IMR-90 (cell line): ENCODE measurements around the gene DUXB. TPM values are rescaled to one million over a fixed set of nuclear protein-coding genes. Genes with fewer than 3 reads are reported as not detected.

Experiments used
- ATAC-seq: fragments of 200-7000 bp; cut with Tn5 transposase; 2 replicates; pipeline ENCODE4 v1.9.1; 2020; ENCODE audit warnings: low read depth, mild to moderate bottlenecking, moderate library complexity
- BruUV-seq: library from RNA; stranded (reverse); fragments of 400-500 nt; replicated peaks from 2 replicates; lab custom pipeline; 2021; lab: Mats Ljungman, UMichigan
- CTCF ChIA-PET: fragments of 300-600 bp; formaldehyde crosslinking; extraction: SDS; loops from one replicate; lab custom pipeline; 2021; ENCODE audit warnings: antibody characterized with exemption; lab: Yijun Ruan, JAX
- POLR2A ChIA-PET: fragments of 300-600 bp; sonication (Branson Sonifier 250); formaldehyde crosslinking; loops from one replicate; lab custom pipeline; 2022; ENCODE audit warnings: antibody characterized with exemption; ENCODE audit not compliant: unreplicated experiment; lab: Charles Lee
- DNase-seq: peaks from one replicate; pipeline ENCODE4 v3.0.0; 2013
- H2AFZ ChIP-seq: replicated peaks from 2 replicates; pipeline ENCODE3; 2013; ENCODE audit warnings: low read length, mild to moderate bottlenecking; ENCODE audit not compliant: poor library complexity
- H2AK5ac ChIP-seq: 2 replicates; pipeline ENCODE4 v1.6.1; 2013; ENCODE audit warnings: low read depth, low read length, inconsistent platforms
- H2AK9ac ChIP-seq: replicated peaks from 2 replicates; pipeline ENCODE3; 2013; ENCODE audit warnings: mild to moderate bottlenecking, low read depth, low read length, moderate library complexity; ENCODE audit not compliant: poor library complexity
- H2BK120ac ChIP-seq: 2 replicates; pipeline ENCODE4 v1.6.1; 2013; ENCODE audit warnings: low read depth, low read length, inconsistent platforms
- H2BK15ac ChIP-seq: 3 replicates; pipeline ENCODE4 v1.6.1; 2013; ENCODE audit warnings: low read depth, low read length, inconsistent platforms
- H2BK20ac ChIP-seq: 2 replicates; pipeline ENCODE4 v1.6.1; 2013; ENCODE audit warnings: low read depth, mild to moderate bottlenecking, inconsistent platforms, low read length, moderate library complexity
- H2BK5ac ChIP-seq: 2 replicates; pipeline ENCODE4 v1.6.1; 2013; ENCODE audit warnings: mild to moderate bottlenecking, low read depth, low read length, inconsistent platforms; ENCODE audit not compliant: poor library complexity, severe bottlenecking
- H3K14ac ChIP-seq: replicated peaks from 2 replicates; pipeline ENCODE4 v1.6.1; 2013; ENCODE audit warnings: low read depth, low read length, inconsistent platforms
- H3K18ac ChIP-seq: 2 replicates; pipeline ENCODE4 v1.6.1; 2013; ENCODE audit warnings: low read depth, low read length, control low read depth
- H3K23ac ChIP-seq: 2 replicates; pipeline ENCODE4 v1.6.1; 2013; ENCODE audit warnings: low read depth, low read length, inconsistent platforms
- H3K27ac ChIP-seq: 2 replicates; pipeline ENCODE4 v1.5.1; 2013; ENCODE audit warnings: mild to moderate bottlenecking, control low read depth, low read length; ENCODE audit not compliant: insufficient read depth
- H3K27me3 ChIP-seq: 2 replicates; pipeline ENCODE4 v1.6.1; 2013; ENCODE audit warnings: low read length; ENCODE audit not compliant: control insufficient read depth, insufficient read depth
- H3K36me3 ChIP-seq: 2 replicates; pipeline ENCODE4 v1.6.1; 2013; ENCODE audit warnings: low read length, mixed read lengths; ENCODE audit not compliant: control insufficient read depth, insufficient read depth
- H3K4ac ChIP-seq: 2 replicates; pipeline ENCODE4 v1.6.1; 2013; ENCODE audit warnings: low read depth, low read length, inconsistent platforms
- H3K4me1 ChIP-seq: 2 replicates; pipeline ENCODE4 v1.6.1; 2013; ENCODE audit warnings: low read length, mixed read lengths; ENCODE audit not compliant: control insufficient read depth, insufficient read depth
- H3K4me2 ChIP-seq: 2 replicates; pipeline ENCODE4 v1.6.1; 2013; ENCODE audit warnings: low read depth, mild to moderate bottlenecking, control low read depth, low read length, moderate library complexity
- H3K4me3 ChIP-seq: 2 replicates; pipeline ENCODE4 v1.5.1; 2013; ENCODE audit warnings: low read depth, mild to moderate bottlenecking, control low read depth, low read length, moderate library complexity; ENCODE audit not compliant: insufficient read depth
- H3K56ac ChIP-seq: 2 replicates; pipeline ENCODE4 v1.6.1; 2013; ENCODE audit warnings: low read length, inconsistent platforms; ENCODE audit not compliant: insufficient read depth; ENCODE audit errors: extremely low read depth
- H3K79me1 ChIP-seq, 2 experiments: 2 replicates each; pipeline ENCODE4 v1.6.1; 2013; ENCODE audit warnings: low read length in 2 of 2, inconsistent platforms in 1 of 2, low read depth in 1 of 2
- H3K9ac ChIP-seq: 2 replicates; pipeline ENCODE4 v1.6.1; 2013; ENCODE audit warnings: low read depth, low read length, control low read depth
- H3K9me1 ChIP-seq: 2 replicates; pipeline ENCODE4 v1.6.1; 2013; ENCODE audit warnings: low read length, inconsistent platforms; ENCODE audit not compliant: insufficient read depth
- H3K9me3 ChIP-seq: 2 replicates; pipeline ENCODE4 v1.6.1; 2013; ENCODE audit warnings: low read length; ENCODE audit not compliant: control insufficient read depth, insufficient read depth
- H4K20me1 ChIP-seq: 2 replicates; pipeline ENCODE4 v1.6.1; 2013; ENCODE audit warnings: low read length, inconsistent platforms; ENCODE audit not compliant: insufficient read depth
- H4K5ac ChIP-seq: 2 replicates; pipeline ENCODE4 v1.6.1; 2013; ENCODE audit warnings: mild to moderate bottlenecking, low read depth, low read length, control low read depth
- H4K8ac ChIP-seq, 2 experiments: 2 replicates each; pipeline ENCODE4 v1.6.1; 2013; ENCODE audit warnings: low read depth in 2 of 2, low read length in 2 of 2, control low read depth in 1 of 2, inconsistent platforms in 1 of 2
- H4K91ac ChIP-seq: 2 replicates; pipeline ENCODE4 v1.6.1; 2013; ENCODE audit warnings: low read depth, low read length, inconsistent platforms; ENCODE audit not compliant: insufficient read depth
- CTCF ChIP-seq: conservative IDR thresholded peaks from 2 replicates; pipeline ENCODE4 v1.5.1; 2012; ENCODE audit warnings: mild to moderate bottlenecking, low read depth, low read length, improper control_type of control experiment
- MAFK ChIP-seq: IDR thresholded peaks from 2 replicates; pipeline ENCODE4 v1.6.1; 2012; ENCODE audit warnings: low read depth, low read length, improper control_type of control experiment
- MAZ ChIP-seq: IDR thresholded peaks from 2 replicates; pipeline ENCODE4 v1.6.1; 2012; ENCODE audit warnings: low read depth, mild to moderate bottlenecking, low read length, improper control_type of control experiment, moderate library complexity, borderline replicate concordance
- RAD21 ChIP-seq: IDR thresholded peaks from 2 replicates; pipeline ENCODE4 v1.6.1; 2012; ENCODE audit warnings: low read length, improper control_type of control experiment
- RFX5 ChIP-seq: IDR thresholded peaks from 2 replicates; pipeline ENCODE4 v1.8.0; 2012; ENCODE audit warnings: low read depth, mild to moderate bottlenecking, low read length, moderate library complexity
- USF2 ChIP-seq: fragments of 150-350 bp; IDR thresholded peaks from 2 replicates; pipeline ENCODE4 v1.6.1; 2017; ENCODE audit warnings: mild to moderate bottlenecking, antibody characterized with exemption, low read length, low read depth
- WGBS, 2 experiments: methylation state at CpG; one replicate each; pipeline versions ENCODE4 v1.1.5 to v1.1.7; 2013; ENCODE audit warnings: missing lambda C conversion rate in 2 of 2; ENCODE audit not compliant: insufficient read length in 1 of 2; ENCODE audit errors: extremely low coverage in 2 of 2; 5-methylcytosine and 5-hydroxymethylcytosine counted together
- dilution Hi-C: fragments of 300-500 bp; cut with HindIII; formaldehyde crosslinking; loops from one replicate; pipeline ENCODE4 v1.14.3; 2018; ENCODE audit warnings: low sequenced_read_pairs; ENCODE audit not compliant: unreplicated experiment
- in situ Hi-C: fragments of 300-500 bp; cut with MboI; formaldehyde crosslinking; loops from 3 replicates; pipeline ENCODE4 v1.14.3; 2019; ENCODE audit warnings: low sequenced_read_pairs, inconsistent platforms, mixed read lengths
- intact Hi-C: fragments of 100-400 bp; cut with micrococcal nuclease; formaldehyde crosslinking; loops from 2 replicates; pipeline ENCODE4 v1.10.0; 2022
- polyA plus RNA-seq, 3 experiments: library from polyadenylated mRNA; depleted of rRNA; stranded (reverse); fragments of >200 nt; gene quantifications; 2 replicates each; pipeline ENCODE4 v1.2.3, GENCODE V29; 2012; ENCODE audit warnings: low replicate concordance in 1 of 3
- total RNA-seq: library from RNA; depleted of rRNA; stranded (reverse); fragments of >200 nt; gene quantifications from 2 replicates; pipeline ENCODE4 v1.2.3, GENCODE V29; 2012

DUXB gene
- total and polyA plus RNA-seq, 2 of the 4 experiments (the other 2 are of a cell fraction) = not detected

DNA sequence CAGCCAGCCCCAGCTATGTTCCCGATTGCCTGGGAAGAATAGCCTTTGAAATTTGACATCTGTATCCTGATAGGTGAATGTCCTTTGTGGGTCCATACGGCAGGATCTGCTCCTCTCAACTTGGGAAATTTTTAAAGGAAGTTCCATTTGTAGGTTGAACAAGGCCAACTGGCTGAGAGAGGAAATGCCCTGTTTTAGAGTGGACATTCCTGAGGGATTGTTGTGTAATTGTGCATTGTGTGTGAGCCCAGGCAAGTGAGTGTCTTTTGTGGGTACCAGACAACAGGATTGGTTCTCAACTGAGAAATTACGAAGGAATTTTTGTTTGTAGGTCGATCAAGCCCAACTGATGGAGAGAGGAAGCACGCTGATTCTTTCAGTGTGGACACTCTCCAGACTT lies 21.9 kb downstream of the DUXB start:
- H3K9me1 ChIP-seq = no peaks in the 10 kb centered on the region
- no TSS peak for BruUV-seq
- H4K8ac ChIP-seq = no peak overlapping the region
- no peak overlapping the region for H2BK15ac ChIP-seq
- ATAC-seq (no peak), DNase-seq (no peak)
- H3K23ac ChIP-seq = no peak overlapping the region
- intact Hi-C loops (no loop called here), dilution Hi-C loops (no loop called here), in situ Hi-C loops (no loop called here)
- no peak overlapping the region for H2BK120ac ChIP-seq
- H4K5ac ChIP-seq = no peak overlapping the region
- no peaks in the 10 kb centered on the region for H4K20me1 ChIP-seq
- H3K36me3 ChIP-seq = no peaks in the 10 kb centered on the region
- H2AK9ac ChIP-seq = no peak overlapping the region
- no peak overlapping the region for H3K27ac ChIP-seq
- no peak overlapping the region for H2AFZ ChIP-seq
- H3K4me1 ChIP-seq = no peaks in the 10 kb centered on the region
- H4K91ac ChIP-seq = no peak overlapping the region
- no peak overlapping the region for H3K14ac ChIP-seq
- ChIA-PET POLR2A (no interaction called here), CTCF (no interaction called here)
- H3K4ac ChIP-seq = no peak overlapping the region
- no peak overlapping the region for H2BK20ac ChIP-seq
- TF ChIP-seq RAD21 (no peak), CTCF (no peak), MAFK (no peak), USF2 (no peak), RFX5 (no peak), MAZ (no peak)
- H3K56ac ChIP-seq = no peak overlapping the region
- no peak overlapping the region for H3K4me2 ChIP-seq
- no peak overlapping the region for H2BK5ac ChIP-seq
- 79% methylated on average over 2 of the region's 5 CpGs; no CpG with 5 or more reads in 1 of the 2 experiments for WGBS, 2 experiments
- no peak overlapping the region for H3K4me3 ChIP-seq
- no peak overlapping the region for H3K9ac ChIP-seq
- no peak overlapping the region for H2AK5ac ChIP-seq
- no peaks in the 10 kb centered on the region for H3K27me3 ChIP-seq
- H3K9me3 ChIP-seq = peaks cover 3% of the 10 kb centered on the region; the same call in 1 of the 2 replicates
- H3K18ac ChIP-seq = no peak overlapping the region
- H3K79me1 ChIP-seq = no peaks in the 10 kb centered on the region
